HUES48 (cell line): Measurements from ENCODE around the gene MZT2B.
"Not testable (repeated sequence)": the region's sequence is repeated elsewhere in the genome, so short reads cannot be mapped to it uniquely, and the experiment has no call there.

Experiments
- H3K27ac ChIP-seq: one replicate; pipeline ENCODE4 v1.7.0; 2013; ENCODE audit warnings: low read depth, low read length, inconsistent platforms
- H3K27me3 ChIP-seq: 2 replicates; pipeline ENCODE4 v1.6.1; 2013; ENCODE audit warnings: mild to moderate bottlenecking, low read length; ENCODE audit not compliant: control insufficient read depth, insufficient read depth
- H3K36me3 ChIP-seq: 2 replicates; pipeline ENCODE4 v1.6.1; 2013; ENCODE audit warnings: low read length; ENCODE audit not compliant: control insufficient read depth, insufficient read depth
- H3K4me1 ChIP-seq: 2 replicates; pipeline ENCODE4 v1.6.1; 2013; ENCODE audit warnings: mild to moderate bottlenecking, low read length; ENCODE audit not compliant: control insufficient read depth, insufficient read depth
- H3K4me3 ChIP-seq: 2 replicates; pipeline ENCODE4 v1.5.1; 2013; ENCODE audit warnings: mild to moderate bottlenecking, low read depth, low read length
- H3K9ac ChIP-seq: 2 replicates; pipeline ENCODE4 v1.6.1; 2013; ENCODE audit warnings: mild to moderate bottlenecking, low read depth, low read length, moderate library complexity
- H3K9me3 ChIP-seq: 2 replicates; pipeline ENCODE4 v1.6.1; 2013; ENCODE audit warnings: low read length; ENCODE audit not compliant: control insufficient read depth, insufficient read depth

MZT2B gene

GRCh38 chr2:130142396-130143265 lies 39.4 kb upstream of the MZT2B start:
- not testable (repeated sequence) for H3K4me1 ChIP-seq, H3K27ac ChIP-seq, H3K27me3 ChIP-seq, H3K9ac ChIP-seq, H3K4me3 ChIP-seq, H3K36me3 ChIP-seq, H3K9me3 ChIP-seq

- H3K27me3 ChIP-seq, H3K36me3 ChIP-seq, H3K9ac ChIP-seq, H3K9me3 ChIP-seq, H3K4me1 ChIP-seq, H3K27ac ChIP-seq: not testable (repeated sequence)
- peak overlapping the region; percentile 40; the same call in 1 of the 2 replicates for H3K4me3 ChIP-seq
Measured at GRCh38 chr2:130143266-130144039, 38.6 kb upstream of the MZT2B start.

GRCh38 chr2:130145006-130145414 lies 37.1 kb upstream of the MZT2B start, which contains the start of gene CCDC74B:
CCDC74B (minus strand) TSS chr2:130145112; CDS start chr2:130144996, 116 bp downstream.
- not testable (repeated sequence) for H3K27me3 ChIP-seq, H3K27ac ChIP-seq, H3K9me3 ChIP-seq, H3K4me1 ChIP-seq, H3K9ac ChIP-seq, H3K36me3 ChIP-seq
- H3K4me3 ChIP-seq = peak within 1 kb of the TSS; percentile 57

GRCh38 chr2:130148515-130148914 lies 33.5 kb upstream of the MZT2B start:
- not testable (repeated sequence) for H3K9ac ChIP-seq, H3K4me3 ChIP-seq, H3K4me1 ChIP-seq

GRCh38 chr2:130150181-130151144 lies 31.6 kb upstream of the MZT2B start:
- no peaks in the 10 kb centered on the region for H3K9me3 ChIP-seq
- no peak overlapping the region for H3K27ac ChIP-seq
- H3K4me1 ChIP-seq = no peaks in the 10 kb centered on the region
- H3K9ac ChIP-seq = no peak overlapping the region
- H3K4me3 ChIP-seq = no peak overlapping the region
- no peaks in the 10 kb centered on the region for H3K27me3 ChIP-seq
- peaks cover 32% of the 10 kb centered on the region for H3K36me3 ChIP-seq

More at GRCh38 chr2:130148515-130148914, 33.5 kb upstream of the MZT2B start:
- H3K36me3 ChIP-seq = peaks cover 20% of the 10 kb centered on the region
- not testable (repeated sequence) for H3K27me3 ChIP-seq, H3K9me3 ChIP-seq, H3K27ac ChIP-seq

GRCh38 chr2:130151145-130151512 lies 30.9 kb upstream of the MZT2B start:
- H3K27ac ChIP-seq, H3K4me3 ChIP-seq, H3K4me1 ChIP-seq, H3K27me3 ChIP-seq, H3K9ac ChIP-seq, H3K9me3 ChIP-seq: not testable (repeated sequence)
- peaks cover 32% of the 10 kb centered on the region for H3K36me3 ChIP-seq

GRCh38 chr2:130152136-130152815 lies 29.8 kb upstream of the MZT2B start:
- H3K36me3 ChIP-seq = peaks cover 32% of the 10 kb centered on the region
- not testable (repeated sequence) for H3K9ac ChIP-seq, H3K4me3 ChIP-seq, H3K4me1 ChIP-seq, H3K27ac ChIP-seq, H3K9me3 ChIP-seq, H3K27me3 ChIP-seq

- H3K27me3 ChIP-seq = no peaks in the 10 kb centered on the region
- no peaks in the 10 kb centered on the region for H3K4me1 ChIP-seq
- peaks cover 32% of the 10 kb centered on the region for H3K36me3 ChIP-seq
Measured at GRCh38 chr2:130152816-130153595, 29.1 kb upstream of the MZT2B start.

GRCh38 chr2:130153721-130154422 lies 28.2 kb upstream of the MZT2B start:
- H3K27me3 ChIP-seq, H3K4me3 ChIP-seq, H3K4me1 ChIP-seq, H3K9ac ChIP-seq, H3K27ac ChIP-seq, H3K9me3 ChIP-seq: not testable (repeated sequence)
- peaks cover 35% of the 10 kb centered on the region for H3K36me3 ChIP-seq

More at GRCh38 chr2:130152816-130153595, 29.1 kb upstream of the MZT2B start:
- H3K4me3 ChIP-seq = no peak overlapping the region
- no peak overlapping the region for H3K27ac ChIP-seq
- no peak overlapping the region for H3K9ac ChIP-seq
- no peaks in the 10 kb centered on the region for H3K9me3 ChIP-seq
